GM23248 (cell line): ENCODE data around the gene HEATR9. TPM values are rescaled to one million over a fixed set of nuclear protein-coding genes. Genes with fewer than 3 reads are reported as not detected.
"Not testable (repeated sequence)": the region's sequence is repeated elsewhere in the genome, so short reads cannot be mapped to it uniquely, and the experiment has no call there.

ENCODE experiments used
- DNase-seq: peaks from one replicate; pipeline ENCODE4 v3.0.0-alpha.2; 2015
- H2AFZ ChIP-seq: fragments of 200-600 bp; sonication (generic); 2 replicates; pipeline ENCODE4 v1.6.1; 2016; ENCODE audit warnings: antibody characterized with exemption
- H3F3A ChIP-seq: fragments of 200-600 bp; sonication (generic); 2 replicates; pipeline ENCODE4 v1.6.1; 2016; ENCODE audit warnings: mild to moderate bottlenecking, antibody characterized with exemption, mixed run types; ENCODE audit not compliant: insufficient read depth
- H3K27ac ChIP-seq: fragments of 200-600 bp; sonication (generic); 2 replicates; pipeline ENCODE4 v1.5.1; 2016; ENCODE audit warnings: mild to moderate bottlenecking
- H3K27me3 ChIP-seq: fragments of 200-600 bp; sonication (generic); replicated peaks from 2 replicates; pipeline ENCODE4 v1.6.1; 2016; ENCODE audit warnings: mild to moderate bottlenecking; ENCODE audit not compliant: insufficient read depth
- H3K36me3 ChIP-seq: fragments of 200-600 bp; sonication (generic); 2 replicates; pipeline ENCODE4 v1.6.1; 2016; ENCODE audit warnings: low read depth, mild to moderate bottlenecking
- H3K4me1 ChIP-seq: fragments of 200-600 bp; sonication (generic); 2 replicates; pipeline ENCODE4 v1.6.1; 2016; ENCODE audit warnings: mild to moderate bottlenecking; ENCODE audit not compliant: insufficient read depth
- H3K4me2 ChIP-seq: fragments of 200-600 bp; sonication (generic); one replicate; pipeline ENCODE4 v1.6.1; 2016; ENCODE audit warnings: mild to moderate bottlenecking; ENCODE audit not compliant: unreplicated experiment
- H3K4me3 ChIP-seq: fragments of 200-600 bp; sonication (generic); 2 replicates; pipeline ENCODE4 v1.5.1; 2016; ENCODE audit warnings: mild to moderate bottlenecking
- H3K79me2 ChIP-seq: fragments of 200-600 bp; sonication (generic); 2 replicates; pipeline ENCODE4 v1.6.1; 2016; ENCODE audit warnings: mild to moderate bottlenecking; ENCODE audit not compliant: insufficient read depth
- H3K9ac ChIP-seq: fragments of 200-600 bp; sonication (generic); 2 replicates; pipeline ENCODE4 v1.6.1; 2016; ENCODE audit warnings: mild to moderate bottlenecking
- H3K9me2 ChIP-seq: fragments of 200-600 bp; sonication (generic); 2 replicates; pipeline ENCODE4 v1.6.1; 2016; ENCODE audit warnings: mixed run types, mild to moderate bottlenecking, moderate library complexity; ENCODE audit not compliant: insufficient read depth
- H3K9me3 ChIP-seq: fragments of 200-600 bp; sonication (generic); one replicate; pipeline ENCODE4 v1.6.1; 2017; ENCODE audit warnings: low read depth
- H4K20me1 ChIP-seq: fragments of 200-600 bp; sonication (generic); 2 replicates; pipeline ENCODE4 v1.6.0; 2016; ENCODE audit not compliant: insufficient read depth
- EZH2 ChIP-seq: fragments of 200-600 bp; sonication (generic); IDR thresholded peaks from 2 replicates; pipeline ENCODE4 v1.6.1; 2018; ENCODE audit warnings: antibody characterized with exemption, mild to moderate bottlenecking; ENCODE audit not compliant: insufficient read depth, poor library complexity, severe bottlenecking
- EZH2phosphoT487 ChIP-seq: fragments of 200-600 bp; sonication (generic); IDR thresholded peaks from 2 replicates; pipeline ENCODE4 v1.6.1; 2018; ENCODE audit warnings: antibody characterized with exemption, moderate library complexity, mild to moderate bottlenecking, low read depth; ENCODE audit not compliant: insufficient read depth
- WGBS, 2 experiments: methylation state at CpG; one replicate each; pipeline ENCODE4 v1.1.6; 2015 to 2017; ENCODE audit warnings: low lambda C conversion rate in 2 of 2, low coverage in 1 of 2; ENCODE audit errors: missing lambda C conversion rate in 2 of 2; 5-methylcytosine and 5-hydroxymethylcytosine counted together
- in situ Hi-C: fragments of 300-500 bp; cut with MboI; formaldehyde crosslinking; loops from 2 replicates; pipeline ENCODE4 v1.15.0; 2020
- polyA plus RNA-seq: library from polyadenylated mRNA; unstranded; fragments of >200 nt; fragmentation: Nextera tagmentation; extraction: Ambion mirVana; gene quantifications from 2 replicates; pipeline ENCODE4 v1.2.1, GENCODE V29; 2016
- total RNA-seq: library from RNA; depleted of rRNA; stranded (reverse); fragments of >200 nt; shearing (Covaris generic); gene quantifications from 2 replicates; pipeline ENCODE4 v1.2.3, GENCODE V29; 2014

Gene HEATR9
- total and polyA plus RNA-seq, 2 experiments from 2014 or later, result not detected

GRCh38 chr17:35901631-35902175 lies 33.0 kb upstream of the HEATR9 start:
- H3K4me1 ChIP-seq, result no peaks in the 10 kb centered on the region

DNA sequence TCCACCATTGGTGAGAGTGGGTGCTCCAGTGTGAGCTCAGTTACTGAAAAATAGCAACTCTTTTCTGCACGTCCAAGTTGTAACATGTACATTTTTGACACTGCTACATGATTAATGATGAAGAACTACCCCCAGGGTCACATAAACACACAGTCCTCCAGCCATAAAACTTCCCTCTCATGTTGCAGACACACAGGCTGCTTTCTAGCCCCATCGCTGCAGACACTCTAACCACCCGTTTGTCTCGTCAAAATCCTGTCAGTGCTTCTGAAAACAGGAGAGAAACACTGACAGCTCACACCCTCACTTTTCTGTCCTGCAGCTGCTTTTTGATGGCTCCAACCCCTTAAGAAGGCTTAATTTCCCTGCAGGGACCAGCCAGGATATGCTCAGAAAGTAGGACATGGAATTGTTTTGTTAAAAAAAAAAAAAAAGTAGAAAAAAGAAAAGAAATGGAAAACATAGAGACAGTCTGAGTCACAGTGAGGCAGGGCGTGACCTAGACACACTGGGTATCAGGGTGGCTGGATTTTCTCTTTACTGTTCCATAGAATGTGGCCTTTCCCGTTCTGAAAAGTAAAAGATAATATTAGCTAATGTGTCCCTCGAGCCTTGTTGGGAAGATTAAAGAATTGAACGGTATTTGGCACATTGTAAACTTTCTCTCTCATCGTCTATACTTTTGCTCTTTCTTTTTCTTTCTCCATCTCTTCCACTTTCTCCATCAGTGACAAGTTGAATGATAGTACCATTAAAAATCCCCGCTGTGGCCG lies 32.2 kb upstream of the HEATR9 start:
- in situ Hi-C loops, result no loop called here
- H3K79me2 ChIP-seq, result no peaks in the 10 kb centered on the region
- peak; percentile 42 for DNase-seq
- no peaks in the 10 kb centered on the region for H3K9me2 ChIP-seq
- no peak overlapping the region for H3K4me3 ChIP-seq
- H3K27ac ChIP-seq, result no peak overlapping the region
- peak overlapping the region; percentile 38; the same call in 1 of the 2 replicates for H2AFZ ChIP-seq
- TF ChIP-seq EZH2 (no peak), EZH2phosphoT487 (no peak)
- no peak overlapping the region for H3K9ac ChIP-seq
- no peaks in the 10 kb centered on the region for H3K9me3 ChIP-seq
- H3K4me2 ChIP-seq, result no peak overlapping the region
- H3K27me3 ChIP-seq, result no peaks in the 10 kb centered on the region; the same call in 1 of the 2 replicates
- no peaks in the 10 kb centered on the region for H3K4me1 ChIP-seq
- no peaks in the 10 kb centered on the region for H3K36me3 ChIP-seq
- 20 to 22% methylated on average over 11 of the region's 11 CpGs for WGBS, 2 experiments
- H3F3A ChIP-seq, result no peaks in the 10 kb centered on the region
- H4K20me1 ChIP-seq, result no peaks in the 10 kb centered on the region

More at GRCh38 chr17:35901631-35902175, 33.0 kb upstream of the HEATR9 start:
- Histone ChIP-seq H4K20me1 (no peaks in the 10 kb centered on the region), H3K9me3 (no peaks in the 10 kb centered on the region), H3K4me3 (no peak overlapping the region), H3K27ac (no peak overlapping the region), H2AFZ (no peak overlapping the region), H3K27me3 (no peaks in the 10 kb centered on the region; the same call in 1 of the 2 replicates), H3K9ac (no peak overlapping the region), H3K9me2 (no peaks in the 10 kb centered on the region), H3K79me2 (no peaks in the 10 kb centered on the region), H3F3A (no peaks in the 10 kb centered on the region), H3K4me2 (no peak overlapping the region), H3K36me3 (no peaks in the 10 kb centered on the region)
- WGBS, 2 experiments, result 31 to 34% methylated on average over 9 of the region's 9 CpGs
- in situ Hi-C loops, result no loop called here
- no peak for DNase-seq
- no peak for TF ChIP-seq EZH2
- no peak for TF ChIP-seq EZH2phosphoT487

DNA sequence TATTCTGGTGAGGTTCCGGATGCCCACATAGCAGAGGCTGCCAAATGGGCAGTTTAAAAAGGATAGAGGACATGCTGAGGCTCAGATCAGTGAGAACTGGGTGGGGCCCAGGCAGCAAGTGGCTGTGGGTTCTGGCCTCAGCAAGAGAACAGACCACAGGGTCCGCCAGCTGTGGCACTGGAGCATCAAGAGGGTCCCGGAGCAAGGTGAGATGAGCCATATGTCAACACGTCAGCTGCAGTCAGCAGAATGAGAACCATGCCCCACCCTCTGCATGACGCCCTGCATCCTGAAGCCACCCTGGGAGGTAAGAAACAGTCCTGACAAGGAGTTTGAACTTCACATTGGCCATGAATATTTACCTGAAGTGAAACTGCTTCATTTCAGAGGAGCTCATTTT lies 31.6 kb upstream of the HEATR9 start:
- no peak overlapping the region; the same call in 1 of the 2 replicates for H2AFZ ChIP-seq
- no peaks in the 10 kb centered on the region for H3K36me3 ChIP-seq
- DNase-seq, result no peak
- TF ChIP-seq EZH2phosphoT487 (no peak), EZH2 (no peak)
- no peaks in the 10 kb centered on the region for H3K79me2 ChIP-seq
- no peak overlapping the region for H3K4me2 ChIP-seq
- in situ Hi-C loops, result no loop called here
- no peaks in the 10 kb centered on the region; the same call in 1 of the 2 replicates for H3K4me1 ChIP-seq
- no peak overlapping the region for H3K27ac ChIP-seq
- no peaks in the 10 kb centered on the region for H3F3A ChIP-seq
- no peaks in the 10 kb centered on the region for H3K9me3 ChIP-seq
- WGBS, 2 experiments, result 38 to 45% methylated on average over 5 of the region's 5 CpGs
- no peaks in the 10 kb centered on the region for H4K20me1 ChIP-seq
- no peaks in the 10 kb centered on the region for H3K9me2 ChIP-seq
- no peaks in the 10 kb centered on the region; the same call in 1 of the 2 replicates for H3K27me3 ChIP-seq
- no peak overlapping the region for H3K4me3 ChIP-seq
- no peak overlapping the region for H3K9ac ChIP-seq

DNA sequence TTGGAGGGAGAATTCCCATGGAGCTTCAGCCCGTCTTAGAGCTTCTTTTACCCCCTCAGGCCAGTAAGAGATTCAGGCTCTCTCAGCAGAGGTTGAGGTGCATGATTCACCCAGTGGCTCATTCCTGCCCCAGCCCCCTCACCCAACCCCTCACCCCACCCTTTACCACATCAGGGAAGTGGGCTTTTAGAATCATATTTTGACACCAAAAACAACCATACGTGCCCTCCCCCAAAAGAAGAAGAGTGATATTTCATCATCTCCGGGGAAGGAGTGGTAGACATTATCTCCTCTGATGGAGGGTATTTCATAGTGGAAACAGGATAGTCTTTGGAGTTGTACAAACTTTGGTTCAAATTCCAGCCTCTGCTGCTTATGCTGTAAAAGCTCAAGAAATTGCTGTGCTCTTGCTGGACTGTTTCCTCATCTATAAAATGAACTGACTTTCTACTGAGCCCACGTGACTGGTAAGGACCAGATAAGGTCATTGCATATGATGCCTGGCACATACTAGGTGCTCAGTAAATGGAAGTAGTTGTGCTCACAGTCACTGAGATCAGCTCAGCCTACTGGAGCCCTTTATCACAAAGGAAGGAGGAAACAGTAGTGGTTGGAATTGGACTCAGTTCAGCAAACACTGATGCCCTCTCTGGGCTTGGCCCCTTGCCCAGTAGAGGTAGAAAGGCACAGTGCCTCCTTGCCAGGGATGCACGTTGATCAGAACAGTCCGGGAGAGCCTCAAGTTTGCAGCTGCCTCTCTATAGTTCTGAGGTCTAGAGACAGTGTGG lies 29.8 kb upstream of the HEATR9 start:
- WGBS, 2 experiments, result 46 to 49% methylated on average over 6 of the region's 6 CpGs

DNA sequence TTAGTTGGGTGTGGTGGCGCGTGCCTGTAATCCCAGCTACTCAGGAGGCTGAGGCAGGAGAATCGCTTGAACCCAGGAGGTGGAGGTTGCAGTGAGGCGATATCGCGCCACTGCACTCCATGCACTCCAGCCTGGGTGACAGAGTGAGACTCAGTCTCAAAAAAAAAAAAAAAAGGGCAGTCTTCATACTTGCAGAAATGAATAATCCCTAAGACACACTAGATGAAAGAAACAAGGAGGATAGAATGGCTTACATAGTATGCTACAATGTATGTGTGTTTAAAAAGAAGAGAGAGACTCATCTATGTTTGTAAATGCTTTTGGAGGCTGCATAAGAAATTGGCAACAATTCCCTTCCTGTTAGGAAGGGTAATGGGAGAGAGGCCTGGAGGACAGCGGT lies 29.1 kb upstream of the HEATR9 start:
- in situ Hi-C loops, result not testable (repeated sequence)
- 85 to 86% methylated on average over 7 of the region's 7 CpGs for WGBS, 2 experiments

More for the DNA sequence above, 29.8 kb upstream of the HEATR9 start:
- H3K79me2 ChIP-seq, result no peaks in the 10 kb centered on the region
- in situ Hi-C loops, result no loop called here
- H3K4me2 ChIP-seq, result no peak overlapping the region
- no peaks in the 10 kb centered on the region for H3K27me3 ChIP-seq
- no peaks in the 10 kb centered on the region for H3K36me3 ChIP-seq
- H3K9me3 ChIP-seq, result no peaks in the 10 kb centered on the region
- DNase-seq, result no peak
- H3K4me1 ChIP-seq, result no peaks in the 10 kb centered on the region; the same call in 1 of the 2 replicates
- H3F3A ChIP-seq, result no peaks in the 10 kb centered on the region
- no peak overlapping the region for H3K27ac ChIP-seq
- H3K9ac ChIP-seq, result no peak overlapping the region
- H4K20me1 ChIP-seq, result no peaks in the 10 kb centered on the region
- TF ChIP-seq EZH2phosphoT487, result no peak
- H2AFZ ChIP-seq, result no peak overlapping the region
- no peak overlapping the region for H3K4me3 ChIP-seq
- H3K9me2 ChIP-seq, result no peaks in the 10 kb centered on the region

More for the DNA sequence above, 29.1 kb upstream of the HEATR9 start:
- H3K36me3 ChIP-seq, H3F3A ChIP-seq, H3K9ac ChIP-seq, DNase-seq, H3K4me2 ChIP-seq, H3K9me3 ChIP-seq, H4K20me1 ChIP-seq, H3K27ac ChIP-seq, H3K79me2 ChIP-seq, H3K4me1 ChIP-seq, H3K4me3 ChIP-seq, H3K9me2 ChIP-seq, H2AFZ ChIP-seq, H3K27me3 ChIP-seq: not testable (repeated sequence)
